CD4-positive, alpha-beta T cell treated with Interferon gamma for 1 hour (primary cell): ENCODE data around the gene SMG6.
"Not testable (repeated sequence)": the region's sequence is repeated elsewhere in the genome, so short reads cannot be mapped to it uniquely, and the experiment has no call there.

Experiments used
- DNase-seq: peaks from one replicate; pipeline ENCODE4 v3.0.0-alpha.2; 2020

SMG6 gene

GRCh38 chr17:2174468-2175293 lies 128.9 kb downstream of the SMG6 start:
- no peak for DNase-seq

- DNase-seq: no peak
Observed at GRCh38 chr17:2174014-2174413, 129.6 kb downstream of the SMG6 start.

GRCh38 chr17:2172999-2173398 lies 130.6 kb downstream of the SMG6 start:
- no peak for DNase-seq

- no peak for DNase-seq
Observed at GRCh38 chr17:2172077-2172851, 131.3 kb downstream of the SMG6 start.

- DNase-seq: no peak
Observed at GRCh38 chr17:2171702-2172076, 131.9 kb downstream of the SMG6 start.

- DNase-seq: peak; percentile 21
Observed at GRCh38 chr17:2170023-2170422, 133.6 kb downstream of the SMG6 start.

- DNase-seq: not testable (repeated sequence)
Observed at GRCh38 chr17:2165723-2166122, 137.9 kb downstream of the SMG6 start.

- DNase-seq: no peak
Observed at GRCh38 chr17:2158396-2158780, 145.2 kb downstream of the SMG6 start.

GRCh38 chr17:2157675-2158395 lies 145.8 kb downstream of the SMG6 start:
- peak; percentile 26 for DNase-seq

GRCh38 chr17:2157081-2157480 lies 146.5 kb downstream of the SMG6 start:
- DNase-seq: no peak

GRCh38 chr17:2156666-2157065 lies 146.9 kb downstream of the SMG6 start:
- no peak for DNase-seq

- no peak for DNase-seq
Observed at GRCh38 chr17:2155573-2155972, 148.0 kb downstream of the SMG6 start.

- no peak for DNase-seq
Observed at GRCh38 chr17:2151358-2152033, 152.1 kb downstream of the SMG6 start.

- no peak for DNase-seq
Observed at GRCh38 chr17:2150806-2151205, 152.8 kb downstream of the SMG6 start.

- no peak for DNase-seq
Observed at GRCh38 chr17:2149934-2150333, 153.7 kb downstream of the SMG6 start.

- no peak for DNase-seq
Observed at GRCh38 chr17:2146132-2146871, 157.3 kb downstream of the SMG6 start.

GRCh38 chr17:2144701-2145100 lies 158.9 kb downstream of the SMG6 start:
- no peak for DNase-seq

GRCh38 chr17:2143332-2143731 lies 160.3 kb downstream of the SMG6 start:
- DNase-seq: no peak

- DNase-seq: not testable (repeated sequence)
Observed at GRCh38 chr17:2142682-2143081, 160.9 kb downstream of the SMG6 start.

- DNase-seq: no peak
Observed at GRCh38 chr17:2140683-2141082, 162.9 kb downstream of the SMG6 start.

GRCh38 chr17:2138761-2139160 lies 164.8 kb downstream of the SMG6 start:
- DNase-seq: no peak

GRCh38 chr17:2138318-2138717 lies 165.3 kb downstream of the SMG6 start:
- peak; percentile 29 for DNase-seq
